ENCODE measurements around the gene RPL31. TPM values are rescaled to one million over a fixed set of nuclear protein-coding genes. Genes with fewer than 3 reads are reported as not detected.

Gene RPL31
- total RNA-seq, 1 experiment from 2014 or later = 1,648 TPM

- DNase-seq (ENCODE audit: unreplicated experiment) = no peak
- H3K9me3 Mint-ChIP-seq (ENCODE audit: unreplicated experiment) = no peaks in the 10 kb centered on the region
- no TSS peak for BruUV-seq (replicated peaks)
- intact Hi-C loops (cut with micrococcal nuclease) = no loop called here
- no peak overlapping the region for H3K4me3 Mint-ChIP-seq (ENCODE audit: unreplicated experiment)
- peaks cover 86% of the 10 kb centered on the region for H3K36me3 Mint-ChIP-seq (ENCODE audit: insufficient read depth, unreplicated experiment)
- H3K27ac Mint-ChIP-seq (ENCODE audit: low read depth, unreplicated experiment) = no peak overlapping the region
- no peak for TF ChIP-seq CTCF (IDR thresholded peaks at IDR 0.05; ENCODE audit: unreplicated experiment)
- no peaks in the 10 kb centered on the region for H3K27me3 Mint-ChIP-seq (ENCODE audit: insufficient read depth, unreplicated experiment)
- no peaks in the 10 kb centered on the region for H3K4me1 Mint-ChIP-seq (ENCODE audit: insufficient read depth, unreplicated experiment)
- ChIA-PET POLR2A (interaction anchor here (0.7 to 1.3 kb wide), 4 partner anchors 11 to 137 kb away, joined by 3 to 6 read pairs (median 4); no protein-coding TSS in a partner anchor), CTCF (interaction anchor here (0.6 to 3.9 kb wide), 9 partner anchors 11 to 284 kb away, joined by 3 to 56 read pairs (median 3); no protein-coding TSS in a partner anchor)
Measured at GRCh38 chr2:101014264-101014857, 12.3 kb downstream of the RPL31 start.

- Mint-ChIP-seq H3K9me3 (ENCODE audit: unreplicated experiment) (no peaks in the 10 kb centered on the region), H3K4me3 (ENCODE audit: unreplicated experiment) (no peak overlapping the region)
- POLR2A ChIA-PET = no interaction called here
Measured at GRCh38 chr2:101017371-101017770, 15.3 kb downstream of the RPL31 start.

GRCh38 chr2:101018934-101019333, 16.8 kb downstream of the RPL31 start:
- ChIA-PET CTCF (interaction anchor here (1.0 kb wide), 1 partner anchor 188 kb away, joined by 3 read pairs; no protein-coding TSS in a partner anchor), POLR2A (interaction anchor here (0.6 kb wide), 1 partner anchor 133 kb away, joined by 3 read pairs; no protein-coding TSS in a partner anchor)
- TF ChIP-seq CTCF (IDR thresholded peaks at IDR 0.05; ENCODE audit: unreplicated experiment) = no peak
- H3K4me3 Mint-ChIP-seq (ENCODE audit: unreplicated experiment) = no peak overlapping the region
- DNase-seq (ENCODE audit: unreplicated experiment) = no peak
- no peaks in the 10 kb centered on the region for H3K9me3 Mint-ChIP-seq (ENCODE audit: unreplicated experiment)
- no peak overlapping the region for H3K27ac Mint-ChIP-seq (ENCODE audit: low read depth, unreplicated experiment)
- H3K4me1 Mint-ChIP-seq (ENCODE audit: insufficient read depth, unreplicated experiment) = no peaks in the 10 kb centered on the region
- no peaks in the 10 kb centered on the region for H3K27me3 Mint-ChIP-seq (ENCODE audit: insufficient read depth, unreplicated experiment)
- peaks cover 87% of the 10 kb centered on the region for H3K36me3 Mint-ChIP-seq (ENCODE audit: insufficient read depth, unreplicated experiment)
- no TSS peak for BruUV-seq (replicated peaks)
- intact Hi-C loops (cut with micrococcal nuclease) = no loop called here

More at GRCh38 chr2:101017371-101017770, 15.3 kb downstream of the RPL31 start:
- intact Hi-C loops (cut with micrococcal nuclease) = no loop called here
- Mint-ChIP-seq H3K27me3 (ENCODE audit: insufficient read depth, unreplicated experiment) (no peaks in the 10 kb centered on the region), H3K27ac (ENCODE audit: low read depth, unreplicated experiment) (no peak overlapping the region), H3K36me3 (ENCODE audit: insufficient read depth, unreplicated experiment) (peaks cover 86% of the 10 kb centered on the region), H3K4me1 (ENCODE audit: insufficient read depth, unreplicated experiment) (no peaks in the 10 kb centered on the region)
- DNase-seq (ENCODE audit: unreplicated experiment) = no peak
- CTCF ChIA-PET = interaction anchor here (1.0 kb wide), 1 partner anchor 18 kb away, joined by 3 read pairs; no protein-coding TSS in a partner anchor
- no TSS peak for BruUV-seq (replicated peaks)
- TF ChIP-seq CTCF (IDR thresholded peaks at IDR 0.05; ENCODE audit: unreplicated experiment) = no peak

GRCh38 chr2:101022221-101022620, 20.1 kb downstream of the RPL31 start:
- intact Hi-C loops (cut with micrococcal nuclease) = no loop called here
- Mint-ChIP-seq H3K9me3 (ENCODE audit: unreplicated experiment) (no peaks in the 10 kb centered on the region), H3K36me3 (ENCODE audit: insufficient read depth, unreplicated experiment) (peaks cover 96% of the 10 kb centered on the region), H3K27me3 (ENCODE audit: insufficient read depth, unreplicated experiment) (no peaks in the 10 kb centered on the region), H3K27ac (ENCODE audit: low read depth, unreplicated experiment) (no peak overlapping the region), H3K4me3 (ENCODE audit: unreplicated experiment) (no peak overlapping the region), H3K4me1 (ENCODE audit: insufficient read depth, unreplicated experiment) (no peaks in the 10 kb centered on the region)
- no TSS peak for BruUV-seq (replicated peaks)
- POLR2A ChIA-PET = interaction anchor here (1.0 to 1.7 kb wide), 3 partner anchors 14 to 138 kb away, joined by 3 to 4 read pairs (median 3); no protein-coding TSS in a partner anchor
- DNase-seq (ENCODE audit: unreplicated experiment) = no peak
- no peak for TF ChIP-seq CTCF (IDR thresholded peaks at IDR 0.05; ENCODE audit: unreplicated experiment)
- CTCF ChIA-PET = interaction anchor here (1.0 to 3.0 kb wide), 4 partner anchors 10 to 183 kb away, joined by 5 to 11 read pairs (median 8); no protein-coding TSS in a partner anchor

Data from MCF 10A (cell line).